WERI-Rb-1 (cell line): ENCODE results near the gene TRAPPC2L.

ENCODE experiments used
- DNase-seq: peaks from one replicate; pipeline ENCODE4 v3.0.0-alpha.2; 2020
- H3K27ac ChIP-seq: fragments of 250-450 bp; sonication (Bioruptor Pico); 2 replicates; pipeline ENCODE4 v1.5.1; 2020; ENCODE audit warnings: mild to moderate bottlenecking, moderate library complexity
- H3K27me3 ChIP-seq: fragments of 250-450 bp; sonication (Bioruptor Pico); 2 replicates; pipeline ENCODE4 v1.5.1; 2021; ENCODE audit warnings: mild to moderate bottlenecking, low read depth, moderate library complexity; ENCODE audit not compliant: insufficient read depth, severe bottlenecking
- H3K36me3 ChIP-seq: fragments of 250-450 bp; sonication (Bioruptor Pico); 2 replicates; pipeline ENCODE4 v1.5.1; 2020; ENCODE audit warnings: mild to moderate bottlenecking, moderate library complexity
- H3K4me3 ChIP-seq: 2 replicates; pipeline ENCODE4 v1.5.1; 2011; ENCODE audit warnings: low read depth, mild to moderate bottlenecking, control low read depth, low read length
- H3K9me3 ChIP-seq: fragments of 250-450 bp; sonication (Bioruptor Pico); 2 replicates; pipeline ENCODE4 v1.5.1; 2021; ENCODE audit warnings: mild to moderate bottlenecking, moderate library complexity; ENCODE audit not compliant: severe bottlenecking
- CTCF ChIP-seq: IDR thresholded peaks from 2 replicates; pipeline ENCODE4 v1.5.1; 2011; ENCODE audit warnings: low read depth, mild to moderate bottlenecking, control low read depth, inconsistent platforms, low read length

Gene TRAPPC2L

GRCh38 chr16:88894681-88895300 is 37.9 kb downstream of the TRAPPC2L start:
- Histone ChIP-seq H3K27ac (no peak overlapping the region), H3K27me3 (no peaks in the 10 kb centered on the region), H3K36me3 (peaks cover 6% of the 10 kb centered on the region; the same call in 1 of the 2 replicates), H3K4me3 (no peak overlapping the region), H3K9me3 (no peaks in the 10 kb centered on the region)
- no peak for DNase-seq
- no peak for TF ChIP-seq CTCF

GRCh38 chr16:88895335-88895734 is 38.4 kb downstream of the TRAPPC2L start:
- H3K4me3 ChIP-seq = no peak overlapping the region
- DNase-seq = no peak
- TF ChIP-seq CTCF = no peak
- H3K9me3 ChIP-seq = no peaks in the 10 kb centered on the region
- H3K27ac ChIP-seq = no peak overlapping the region
- peaks cover 6% of the 10 kb centered on the region; the same call in 1 of the 2 replicates for H3K36me3 ChIP-seq
- H3K27me3 ChIP-seq = no peaks in the 10 kb centered on the region

GRCh38 chr16:88896238-88897070 is 39.5 kb downstream of the TRAPPC2L start:
- H3K27me3 ChIP-seq = no peaks in the 10 kb centered on the region

GRCh38 chr16:88897696-88898425 is 40.9 kb downstream of the TRAPPC2L start:
- Histone ChIP-seq H3K27me3 (no peaks in the 10 kb centered on the region), H3K9me3 (no peaks in the 10 kb centered on the region), H3K36me3 (no peaks in the 10 kb centered on the region), H3K27ac (no peak overlapping the region), H3K4me3 (no peak overlapping the region)
- TF ChIP-seq CTCF = no peak
- no peak for DNase-seq

More at GRCh38 chr16:88896238-88897070, 39.5 kb downstream of the TRAPPC2L start:
- H3K36me3 ChIP-seq = peaks cover 2% of the 10 kb centered on the region; the same call in 1 of the 2 replicates
- no peak for TF ChIP-seq CTCF
- H3K9me3 ChIP-seq = no peaks in the 10 kb centered on the region
- H3K27ac ChIP-seq = no peak overlapping the region
- H3K4me3 ChIP-seq = no peak overlapping the region
- DNase-seq = no peak

GRCh38 chr16:88899901-88900661 is 43.2 kb downstream of the TRAPPC2L start:
- no peak for DNase-seq
- Histone ChIP-seq H3K27me3 (no peaks in the 10 kb centered on the region), H3K36me3 (no peaks in the 10 kb centered on the region), H3K27ac (no peak overlapping the region), H3K4me3 (no peak overlapping the region), H3K9me3 (no peaks in the 10 kb centered on the region)
- no peak for TF ChIP-seq CTCF
